HepG2 (cell line): Measurements from ENCODE around the gene GNB3. TPM values are rescaled to one million over a fixed set of nuclear protein-coding genes. Genes with fewer than 3 reads are reported as not detected.

Experiments used
- ATAC-seq: fragments of 200-7000 bp; cut with Tn5 transposase; 3 replicates; pipeline ENCODE4 v1.9.1; 2020; ENCODE audit warnings: mild to moderate bottlenecking, moderate library complexity
- BruUV-seq: library from RNA; stranded (reverse); fragments of 400-500 nt; replicated peaks from 2 replicates; lab custom pipeline; 2021; lab: Mats Ljungman, UMichigan
- CTCF ChIA-PET: fragments of 300-600 bp; formaldehyde crosslinking; extraction: SDS; loops from one replicate; lab custom pipeline; 2021; ENCODE audit warnings: low total read pairs, inconsistent platforms, low intra/inter-chr PET ratio; lab: Yijun Ruan, JAX
- POLR2A ChIA-PET: fragments of 350-600 bp; sonication (Branson Sonifier 250); formaldehyde crosslinking; loops from one replicate; lab custom pipeline; 2020; ENCODE audit warnings: antibody characterized with exemption, inconsistent platforms; lab: Yijun Ruan, JAX
- DNase-seq: peaks from one replicate; pipeline ENCODE4 v3.0.0-alpha.2; 2015; ENCODE audit warnings: low spot score
- FAIRE-seq: peaks from 3 replicates; lab custom pipeline; 2011; peaks lifted over from hg19 to GRCh38; lab: Jason Lieb, UNC
- H2AFZ ChIP-seq: one replicate; pipeline ENCODE4 v1.6.1; 2011; ENCODE audit warnings: low read length, inconsistent platforms
- H3K27ac ChIP-seq: fragments of 300-600 bp; 3 replicates; pipeline ENCODE4 v1.8.0; 2011; ENCODE audit warnings: mixed run types, mild to moderate bottlenecking, mixed read lengths, low read length, inconsistent platforms; ENCODE audit not compliant: insufficient read depth; ENCODE audit errors: extremely low read length
- H3K27me3 ChIP-seq, 2 experiments: fragments of 200-600 bp in 1 of 2; 2 replicates in 1 of 2; 3 replicates in 1 of 2; pipeline versions ENCODE4 v1.6.0 to v1.8.0; 2011; ENCODE audit warnings: low read length in 2 of 2, mild to moderate bottlenecking in 2 of 2, moderate library complexity in 2 of 2, inconsistent platforms in 1 of 2; ENCODE audit not compliant: insufficient read depth in 2 of 2, control insufficient read depth in 1 of 2
- H3K36me3 ChIP-seq, 2 experiments: fragments of 200-600 bp in 1 of 2; replicated peaks in 1 of 2; 2 replicates in 1 of 2; 3 replicates in 1 of 2; pipeline versions ENCODE4 v1.5.1 to v1.8.0; 2011; ENCODE audit warnings: low read length in 2 of 2, inconsistent platforms in 1 of 2; ENCODE audit not compliant: insufficient read depth in 2 of 2, control insufficient read depth in 1 of 2
- H3K4me1 ChIP-seq: 2 replicates; pipeline ENCODE4 v1.5.1; 2012; ENCODE audit warnings: low read length, inconsistent platforms; ENCODE audit not compliant: insufficient read depth
- H3K4me2 ChIP-seq: 2 replicates; pipeline ENCODE4 v1.6.0; 2011; ENCODE audit warnings: low read depth, low read length, inconsistent platforms
- H3K4me3 ChIP-seq, 3 experiments: fragments of 200-600 bp in 1 of 3; sonication (generic), shearing (Covaris generic) in 1 of 3; replicated peaks in 1 of 3; 2 replicates each; pipeline ENCODE4 v1.5.1; 2011 to 2016; ENCODE audit warnings: low read length in 3 of 3, inconsistent platforms in 2 of 3, low read depth in 2 of 3, mild to moderate bottlenecking in 2 of 3, control low read depth in 1 of 3, mixed read lengths in 1 of 3; ENCODE audit not compliant: insufficient read depth in 1 of 3
- H3K79me2 ChIP-seq: one replicate; pipeline ENCODE4 v1.6.1; 2011; ENCODE audit warnings: low read length, inconsistent platforms; ENCODE audit not compliant: insufficient read depth
- H3K9ac ChIP-seq: 2 replicates; pipeline ENCODE4 v1.6.0; 2011; ENCODE audit warnings: mild to moderate bottlenecking, low read depth, low read length, inconsistent platforms; ENCODE audit not compliant: insufficient read depth
- H3K9me3 ChIP-seq: 2 replicates; pipeline ENCODE4 v1.5.1; 2012; ENCODE audit warnings: mild to moderate bottlenecking, low read length
- H4K20me1 ChIP-seq: 2 replicates; pipeline ENCODE4 v1.6.0; 2011; ENCODE audit warnings: inconsistent platforms, mild to moderate bottlenecking, low read length, moderate library complexity; ENCODE audit not compliant: insufficient read depth
- HNF1B ChIP-seq: sonication (generic); formaldehyde crosslinking; IDR thresholded peaks from 2 replicates; pipeline ENCODE4 v1.5.1; 2020; ENCODE audit warnings: mild to moderate bottlenecking, moderate library complexity, missing genetic modification reagents
- SAP130 ChIP-seq: IDR thresholded peaks from 2 replicates; pipeline ENCODE4 v1.6.1; 2016; ENCODE audit warnings: low read depth
- SIN3A ChIP-seq: IDR thresholded peaks from 2 replicates; pipeline ENCODE4 v1.6.1; 2011; ENCODE audit warnings: low read depth, mild to moderate bottlenecking, control low read depth, low read length, borderline replicate concordance
- TFE3 ChIP-seq: IDR thresholded peaks from 2 replicates; pipeline ENCODE4 v1.6.1; 2016
- THYN1 ChIP-seq: sonication (generic); formaldehyde crosslinking; IDR thresholded peaks from 2 replicates; pipeline ENCODE4 v1.8.1; 2023; ENCODE audit warnings: low read depth, mild to moderate bottlenecking, moderate library complexity, missing genetic modification reagents, borderline replicate concordance
- ZGPAT ChIP-seq: IDR thresholded peaks from 2 replicates; pipeline ENCODE4 v1.6.1; 2016; ENCODE audit warnings: mild to moderate bottlenecking
- ZKSCAN5 ChIP-seq: sonication (generic); formaldehyde crosslinking; IDR thresholded peaks from 2 replicates; pipeline ENCODE4 v1.5.1; 2020; ENCODE audit warnings: mild to moderate bottlenecking, missing genetic modification reagents
- ZNF839 ChIP-seq: sonication (generic); formaldehyde crosslinking; IDR thresholded peaks from 2 replicates; pipeline ENCODE4 v1.4.0; 2020; ENCODE audit warnings: missing genetic modification reagents, mild to moderate bottlenecking, borderline replicate concordance
- ZSCAN31 ChIP-seq: sonication (generic); formaldehyde crosslinking; IDR thresholded peaks from 2 replicates; pipeline ENCODE4 v1.5.0; 2020; ENCODE audit warnings: low read depth, mild to moderate bottlenecking, missing genetic modification reagents
- WGBS: methylation state at CpG from one replicate; pipeline ENCODE4 v1.1.6; 2017; ENCODE audit warnings: low lambda C conversion rate; 5-methylcytosine and 5-hydroxymethylcytosine counted together
- in situ Hi-C: cut with HindIII; loops from 2 replicates; pipeline ENCODE4 v1.10.0; 2017; ENCODE audit warnings: low pct_unique_long_range_greater_than_20kb; ENCODE audit not compliant: extremely low pct_ligation_motif_present
- intact Hi-C: fragments of 100-400 bp; cut with micrococcal nuclease; formaldehyde crosslinking; loops from one replicate; pipeline ENCODE4 v1.10.0; 2022; ENCODE audit not compliant: unreplicated experiment
- polyA plus RNA-seq, 8 experiments: library from polyadenylated mRNA; depleted of rRNA in 3 of 8; stranded (reverse) in 7 of 8; unstranded in 1 of 8; fragments of >200 nt; fragmentation: Illumina TruSeq in 4 of 8; extraction: Trizol in 4 of 8; gene quantifications; 2 replicates each; pipeline versions ENCODE4 v1.2.1 to v1.2.3, GENCODE V29; 2011 to 2016; ENCODE audit warnings: low read depth in 4 of 8, missing spikeins in 1 of 8, mixed read lengths in 1 of 8; ENCODE audit not compliant: insufficient read depth in 1 of 8
- total RNA-seq, 5 experiments: library from RNA; depleted of rRNA; stranded (reverse); fragments of >200 nt; fragmentation: Illumina TruSeq; extraction: Trizol; gene quantifications; 2 replicates each; pipeline ENCODE4 v1.2.3, GENCODE V29; 2016; ENCODE audit warnings: low read depth in 1 of 5

Gene GNB3
- total and polyA plus RNA-seq, 2 of the 13 experiments (the other 11 are each of a cell fraction or from before 2014, with no cell fraction given), result 1.3 to 3.6 TPM

GRCh38 chr12:6852651-6853354 is 12.1 kb downstream of the GNB3 start (continued):
- 0 out of 2 replicates have a peak, but pooled peaks have one; percentile 9 for TF ChIP-seq TFE3
- 0 out of 2 replicates have a peak, but pooled peaks have one; percentile 9 for TF ChIP-seq ZNF839
- 0 out of 2 replicates have a peak, but pooled peaks have one; percentile 3 for TF ChIP-seq HNF1B
- TF ChIP-seq ZGPAT, result no peak
- TF ChIP-seq SIN3A, result 0 out of 2 replicates have a peak, but pooled peaks have one; percentile 22
- TF ChIP-seq SAP130 (CRISPR knock-in tag), result peak; percentile 27; the same call in 1 of the 2 replicates

- H2AFZ ChIP-seq, result no peak overlapping the region
- no peak for TF ChIP-seq ZKSCAN5 (CRISPR knock-in tag)
- TF ChIP-seq THYN1, result peak; percentile 66; the same call in 1 of the 2 replicates
- TF ChIP-seq ZSCAN31, result no peak
- no peaks in the 10 kb centered on the region for H3K9me3 ChIP-seq
- BruUV-seq, result no TSS peak
- POLR2A ChIA-PET, result interaction anchor here (1.2 to 5.2 kb wide), 11 partner anchors 13 to 245 kb away, joined by 4 to 132 read pairs (median 15); partner anchors contain the start of genes C12orf57, COPS7A, MLF2 and P3H3
- H4K20me1 ChIP-seq, result no peaks in the 10 kb centered on the region; the same call in 1 of the 2 replicates
- intact Hi-C loops (loop anchor here (2.0 kb wide), 1 partner anchor 15 kb away; no protein-coding TSS in a partner anchor), in situ Hi-C loops (no loop called here)
- ATAC-seq (no peak), FAIRE-seq (no peak), DNase-seq (no peak)
- H3K36me3 ChIP-seq, result peaks cover 14 to 51% of the 10 kb centered on the region in 2 experiments
- CTCF ChIA-PET, result no interaction called here
- H3K79me2 ChIP-seq, result peaks cover 37% of the 10 kb centered on the region
- peaks cover 33% of the 10 kb centered on the region for H3K4me1 ChIP-seq
- peak overlapping the region; percentile 61 for H3K27ac ChIP-seq
- WGBS, result 21% methylated on average over 1 of the region's 1 CpG
- peak overlapping the region; percentile 66; the same call in 1 of the 2 replicates for H3K9ac ChIP-seq
- H3K4me3 ChIP-seq, result peak overlapping the region in 2 of 3 experiments; percentile 85 to 95; a peak in 3 of 6 replicates
- H3K4me2 ChIP-seq, result peak overlapping the region; percentile 88
- H3K27me3 ChIP-seq, result no peaks in the 10 kb centered on the region
Measured at GRCh38 chr12:6853626-6854025, 12.9 kb downstream of the GNB3 start.
